Activated T-helper 2 cell treated with anti-CD3 and anti-CD28 coated beads, Interferon-gamma antibody, Interleukin-2, Interleukin-4, amounts not matched to agents 10 μg/mL and 5 μg/mL and 100 μg/mL, durations not matched to agents 14 hours and 24 hours and 36 hours (primary cell): ENCODE data around the gene UBE2O. TPM values are rescaled to one million over a fixed set of nuclear protein-coding genes. Genes with fewer than 3 reads are reported as not detected.
"Not testable (repeated sequence)": the region's sequence is repeated elsewhere in the genome, so short reads cannot be mapped to it uniquely, and the experiment has no call there.

Experiments used
- DNase-seq: peaks from one replicate; pipeline ENCODE4 v3.0.0; 2021; ENCODE audit warnings: low spot score
- H3K27ac Mint-ChIP-seq: one replicate; pipeline ENCODE4 v1.8.0; 2021; ENCODE audit warnings: mixed read lengths
- H3K27me3 Mint-ChIP-seq: one replicate; pipeline ENCODE4 v1.8.0; 2021; ENCODE audit warnings: low read depth, mixed read lengths
- H3K36me3 Mint-ChIP-seq: one replicate; pipeline ENCODE4 v1.8.0; 2021; ENCODE audit warnings: low read depth, mixed read lengths
- H3K4me1 Mint-ChIP-seq: one replicate; pipeline ENCODE4 v1.8.0; 2021; ENCODE audit warnings: low read depth, mixed read lengths
- H3K4me3 Mint-ChIP-seq: one replicate; pipeline ENCODE4 v1.8.0; 2021; ENCODE audit warnings: low read depth, mild to moderate bottlenecking, moderate library complexity, mixed read lengths
- H3K9me3 Mint-ChIP-seq: one replicate; pipeline ENCODE4 v1.8.0; 2021; ENCODE audit warnings: mixed read lengths
- intact Hi-C: fragments of 100-400 bp; cut with micrococcal nuclease; formaldehyde crosslinking; loops from one replicate; pipeline ENCODE4 v1.15.1; 2023
- total RNA-seq: library from RNA; stranded (reverse); gene quantifications from 2 replicates; pipeline ENCODE4 v1.2.3, GENCODE V29; 2022

UBE2O gene
- total RNA-seq, 1 donor from 2014 or later, result 46.0 TPM

DNA sequence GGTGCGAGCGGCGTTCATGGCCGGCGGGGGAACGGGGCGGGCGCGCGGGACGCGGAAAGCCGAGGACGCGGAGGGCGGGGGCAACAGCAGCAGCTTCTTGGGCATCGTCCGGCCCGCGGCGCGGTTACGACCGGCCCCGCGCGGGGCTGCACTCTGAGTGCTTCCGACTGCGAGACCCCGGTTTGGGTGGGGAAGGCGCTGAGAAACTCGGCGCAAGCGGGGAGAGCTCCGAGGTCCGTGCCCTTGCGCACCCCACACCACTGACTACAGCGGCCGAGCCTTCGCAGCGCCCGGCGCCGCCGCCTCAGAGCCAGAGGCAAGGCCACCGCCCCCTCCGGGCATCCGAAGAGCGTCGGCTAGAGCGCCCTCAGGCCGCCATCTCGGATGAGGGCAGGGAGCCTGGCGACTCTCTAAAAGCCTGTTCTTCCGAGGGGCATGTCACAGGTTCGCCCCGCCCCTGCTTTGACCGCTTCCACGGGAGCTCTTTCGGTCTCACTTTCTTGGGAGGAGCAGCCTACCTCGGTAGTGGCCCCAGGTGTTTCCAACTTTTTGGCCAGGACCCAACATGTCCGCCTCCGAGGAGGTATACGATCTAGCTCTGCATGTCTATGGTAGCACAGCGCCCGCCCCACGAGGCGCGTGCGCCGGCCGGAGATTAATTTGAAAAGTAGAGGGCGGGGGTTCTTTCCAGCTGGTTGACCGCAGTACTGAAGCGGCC lies 99.2 kb downstream of the UBE2O start, which contains the start of gene PRPSAP1:
PRPSAP1 (minus strand) TSS at position 318 of the 718 bp plus-strand sequence; CDS start at position 105, 213 bp downstream.
- peak within 1 kb of the TSS; percentile 92 for H3K4me3 Mint-ChIP-seq
- intact Hi-C loops, result loop anchor here (1.0 kb wide), 1 partner anchor 32 kb away; no protein-coding TSS in a partner anchor
- no peaks in the 10 kb centered on the region for H3K27me3 Mint-ChIP-seq
- DNase-seq, result peak; percentile 82
- H3K9me3 Mint-ChIP-seq, result no peaks in the 10 kb centered on the region
- peaks cover 18% of the 10 kb centered on the region for H3K4me1 Mint-ChIP-seq
- H3K27ac Mint-ChIP-seq, result peak within 1 kb of the TSS; percentile 97
- H3K36me3 Mint-ChIP-seq, result peaks cover 8% of the 10 kb centered on the region

DNA sequence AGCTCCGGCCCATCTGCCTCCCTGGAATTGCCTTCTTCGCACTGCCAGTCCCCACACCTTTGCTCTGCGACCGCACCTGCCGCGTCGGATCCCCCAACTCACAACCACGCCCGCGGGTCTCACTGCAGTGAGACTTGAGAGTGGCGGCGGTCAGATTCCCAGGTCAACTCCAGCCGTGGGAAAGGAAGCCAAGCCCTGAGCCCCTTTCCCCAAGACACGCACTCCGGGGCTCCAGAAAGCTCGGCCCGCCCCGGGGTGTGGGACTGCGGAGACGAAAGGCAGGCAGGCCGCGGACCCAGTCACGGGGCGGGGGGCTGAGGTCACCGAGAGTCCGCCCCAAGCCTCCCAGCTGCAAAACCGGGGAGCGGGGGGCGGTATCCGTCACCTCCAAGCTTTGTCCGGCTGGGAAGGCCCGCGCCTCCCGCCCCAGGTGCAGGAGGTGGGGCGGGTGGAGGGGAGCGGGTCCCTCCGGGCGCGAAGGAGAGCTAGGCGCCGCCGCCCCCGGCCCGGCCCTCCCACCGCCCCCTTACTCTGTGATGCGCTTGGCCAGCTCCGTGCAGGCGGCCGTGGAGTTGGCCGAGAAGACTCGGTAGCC lies 99.9 kb downstream of the UBE2O start:
- H3K27ac Mint-ChIP-seq, result peak overlapping the region; percentile 97
- H3K4me1 Mint-ChIP-seq, result peaks cover 18% of the 10 kb centered on the region
- peak; percentile 24 for DNase-seq
- H3K27me3 Mint-ChIP-seq, result no peaks in the 10 kb centered on the region
- peak overlapping the region; percentile 92 for H3K4me3 Mint-ChIP-seq
- H3K36me3 Mint-ChIP-seq, result peaks cover 8% of the 10 kb centered on the region
- intact Hi-C loops, result no loop called here
- H3K9me3 Mint-ChIP-seq, result no peaks in the 10 kb centered on the region

DNA sequence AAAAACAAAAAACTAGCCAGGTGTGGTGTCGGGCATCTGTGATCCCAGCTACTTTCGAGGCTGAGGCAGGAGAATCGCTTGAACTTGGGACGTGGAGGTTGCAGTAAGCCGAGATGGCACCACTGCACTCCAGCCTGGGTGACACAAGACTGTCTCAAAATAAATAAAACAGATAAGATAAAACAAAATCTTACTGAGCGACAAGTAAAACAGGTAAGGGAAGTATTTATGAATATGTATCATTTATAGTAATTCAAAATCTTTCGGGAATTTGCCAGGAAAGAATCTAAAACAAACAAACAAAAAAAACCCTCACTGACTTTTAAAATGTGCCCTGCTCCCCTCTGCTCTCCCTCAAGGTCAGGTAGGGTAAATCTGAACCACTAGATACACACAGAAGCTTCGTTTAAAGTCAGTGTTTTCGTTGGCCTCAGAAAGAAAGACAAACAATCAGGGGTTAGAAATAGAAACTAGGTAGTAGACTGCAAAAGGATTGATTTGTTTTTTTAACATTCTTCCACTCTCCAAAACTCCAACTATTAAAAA lies 101.4 kb downstream of the UBE2O start:
- DNase-seq, result no peak
- peak overlapping the region; percentile 92 for H3K4me3 Mint-ChIP-seq
- H3K27ac Mint-ChIP-seq, result no peak overlapping the region
- intact Hi-C loops, result no loop called here
- peaks cover 18% of the 10 kb centered on the region for H3K36me3 Mint-ChIP-seq
- H3K4me1 Mint-ChIP-seq, result peaks cover 18% of the 10 kb centered on the region
- no peaks in the 10 kb centered on the region for H3K9me3 Mint-ChIP-seq
- no peaks in the 10 kb centered on the region for H3K27me3 Mint-ChIP-seq

- intact Hi-C loops, result no loop called here
- H3K4me3 Mint-ChIP-seq, result peak overlapping the region; percentile 17
Measured at GRCh38 chr17:76350463-76350862, 102.5 kb downstream of the UBE2O start.

DNA sequence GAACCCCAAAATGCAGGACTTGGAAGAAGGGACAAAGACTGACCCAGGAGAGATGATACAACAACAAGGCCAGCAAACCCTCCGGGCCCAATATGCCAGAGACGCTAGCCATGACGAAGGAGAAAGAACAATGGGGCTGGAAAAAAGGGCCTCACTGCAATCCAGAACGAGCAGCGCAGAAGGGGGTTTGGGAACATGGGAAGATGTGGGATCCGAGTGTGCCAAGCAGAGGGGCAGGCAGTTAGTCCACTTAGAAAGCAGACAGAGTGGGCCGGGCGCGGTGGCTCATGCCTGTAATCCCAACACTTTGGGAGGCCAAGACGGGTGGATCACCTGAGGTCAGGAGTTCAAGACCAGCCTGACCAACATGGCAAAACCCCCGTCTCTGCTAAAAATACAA lies 106.0 kb downstream of the UBE2O start:
- H3K36me3 Mint-ChIP-seq, result peaks cover 35% of the 10 kb centered on the region
- H3K4me3 Mint-ChIP-seq, H3K9me3 Mint-ChIP-seq, intact Hi-C loops, DNase-seq, H3K27me3 Mint-ChIP-seq, H3K27ac Mint-ChIP-seq, H3K4me1 Mint-ChIP-seq: not testable (repeated sequence)

More at GRCh38 chr17:76350463-76350862, 102.5 kb downstream of the UBE2O start:
- H3K36me3 Mint-ChIP-seq, result peaks cover 29% of the 10 kb centered on the region
- DNase-seq, result no peak
- H3K9me3 Mint-ChIP-seq, result no peaks in the 10 kb centered on the region
- H3K4me1 Mint-ChIP-seq, result peaks cover 18% of the 10 kb centered on the region
- no peaks in the 10 kb centered on the region for H3K27me3 Mint-ChIP-seq
- H3K27ac Mint-ChIP-seq, result no peak overlapping the region

GRCh38 chr17:76345377-76345974 lies 107.5 kb downstream of the UBE2O start:
- Mint-ChIP-seq H3K27ac (no peak overlapping the region), H3K27me3 (no peaks in the 10 kb centered on the region), H3K4me1 (peaks cover 2% of the 10 kb centered on the region), H3K36me3 (peaks cover 41% of the 10 kb centered on the region), H3K4me3 (no peak overlapping the region), H3K9me3 (no peaks in the 10 kb centered on the region)
- DNase-seq, result no peak
- intact Hi-C loops, result no loop called here

DNA sequence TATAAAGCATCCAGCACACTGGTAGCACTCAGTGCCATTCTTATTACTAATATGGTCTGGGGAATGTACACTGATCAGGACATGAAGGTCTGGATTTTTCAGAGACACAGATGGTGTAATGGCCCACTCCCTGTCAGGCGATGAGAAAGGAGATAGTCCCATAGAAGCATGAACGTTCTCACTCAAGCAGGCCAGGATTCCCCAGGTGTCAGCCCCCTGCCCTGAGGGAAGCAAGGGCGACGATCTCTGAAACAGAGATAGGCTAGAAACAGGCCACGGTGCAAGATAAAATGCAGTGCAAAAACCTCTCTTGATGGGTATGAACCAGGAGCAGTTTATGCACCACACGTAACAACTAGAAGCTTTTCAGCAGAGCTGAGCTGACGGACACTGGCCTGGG lies 109.8 kb downstream of the UBE2O start:
- H3K27ac Mint-ChIP-seq, result no peak overlapping the region
- no peaks in the 10 kb centered on the region for H3K27me3 Mint-ChIP-seq
- peaks cover 44% of the 10 kb centered on the region for H3K36me3 Mint-ChIP-seq
- H3K4me3 Mint-ChIP-seq, result no peak overlapping the region
- no peak for DNase-seq
- H3K9me3 Mint-ChIP-seq, result no peaks in the 10 kb centered on the region
- intact Hi-C loops, result no loop called here
- H3K4me1 Mint-ChIP-seq, result peaks cover 2% of the 10 kb centered on the region

GRCh38 chr17:76341301-76341700 lies 111.7 kb downstream of the UBE2O start:
- no peak for DNase-seq
- Mint-ChIP-seq H3K9me3 (no peaks in the 10 kb centered on the region), H3K4me1 (peaks cover 5% of the 10 kb centered on the region), H3K27ac (no peak overlapping the region), H3K4me3 (no peak overlapping the region), H3K27me3 (no peaks in the 10 kb centered on the region), H3K36me3 (peaks cover 31% of the 10 kb centered on the region)
- intact Hi-C loops, result no loop called here

Other genes starting within 250 kb of the UBE2O start
- gene RNF157, start 212.7 kb downstream of the UBE2O start, total RNA-seq, result 34.3 and 34.9 TPM in 2 replicates
- gene UBALD2, start 187.8 kb downstream of the UBE2O start, total RNA-seq, result 204 and 212 TPM in 2 replicates
- 1.7 and 2.1 TPM in 2 replicates for gene QRICH2, start 144.9 kb downstream of the UBE2O start, total RNA-seq
- gene PRPSAP1, start 99.2 kb downstream of the UBE2O start, total RNA-seq, result 48.2 and 49.9 TPM in 2 replicates
- 16.0 and 16.4 TPM in 2 replicates for gene SPHK1, start 68.5 kb downstream of the UBE2O start, total RNA-seq
- 0.18 TPM in 1 of 2 replicates, not detected in the other for gene AANAT, start 14.5 kb upstream of the UBE2O start, total RNA-seq
- 45.3 and 48.5 TPM in 2 replicates for gene RHBDF2, start 48.3 kb upstream of the UBE2O start, total RNA-seq
- not detected in 2 replicates for gene CYGB, start 84.6 kb upstream of the UBE2O start, total RNA-seq
- gene PRCD, start 86.9 kb upstream of the UBE2O start, total RNA-seq, result not detected in 2 replicates
- gene ST6GALNAC2, start 132.7 kb upstream of the UBE2O start, total RNA-seq, result 0.41 TPM in 1 of 2 replicates, not detected in the other
- 0.14 and 0.48 TPM in 2 replicates for gene ST6GALNAC1, start 190.6 kb upstream of the UBE2O start, total RNA-seq